Erythroblast (primary cell): ENCODE results near the gene ZBTB47.

Experiments
- GATA1 ChIP-seq: IDR thresholded peaks from 2 replicates; pipeline ENCODE4 v1.6.1; 2011; ENCODE audit warnings: low read depth, mild to moderate bottlenecking, control low read depth, low read length, moderate library complexity
- POLR2A ChIP-seq: IDR thresholded peaks from 2 replicates; pipeline ENCODE4 v1.6.1; 2011; ENCODE audit warnings: mild to moderate bottlenecking, low read length

- TF ChIP-seq POLR2A (no peak), GATA1 (no peak)
These were observed 266 bp upstream of the ZBTB47 start for GRCh38 chr3:42653303-42653559.
